H9 (cell line): ENCODE data around the gene CFAP97D2. TPM values are rescaled to one million over a fixed set of nuclear protein-coding genes. Genes with fewer than 3 reads are reported as not detected.

Experiments used
- DNase-seq: peaks from one replicate; pipeline ENCODE4 v3.0.0-alpha.2; 2017
- H2AFZ ChIP-seq: one replicate; pipeline ENCODE4 v1.6.1; 2013; ENCODE audit warnings: mild to moderate bottlenecking, low read length, control low read depth, moderate library complexity
- H2AK5ac ChIP-seq: 2 replicates; pipeline ENCODE4 v1.6.1; 2013; ENCODE audit warnings: low read length, control low read depth, mixed read lengths; ENCODE audit not compliant: insufficient read length
- H2BK120ac ChIP-seq: one replicate; pipeline ENCODE4 v1.6.1; 2013; ENCODE audit warnings: low read depth, mild to moderate bottlenecking, low read length, control low read depth, inconsistent platforms; ENCODE audit not compliant: poor library complexity, severe bottlenecking
- H2BK12ac ChIP-seq: 2 replicates; pipeline ENCODE4 v1.6.1; 2013; ENCODE audit warnings: low read length, control low read depth, mixed read lengths, low read depth; ENCODE audit not compliant: insufficient read length
- H2BK15ac ChIP-seq: 2 replicates; pipeline ENCODE4 v1.6.1; 2013; ENCODE audit warnings: low read depth, low read length, control low read depth
- H2BK20ac ChIP-seq: one replicate; pipeline ENCODE4 v1.6.1; 2013; ENCODE audit warnings: low read depth, mild to moderate bottlenecking, low read length, control low read depth, inconsistent platforms; ENCODE audit not compliant: poor library complexity, severe bottlenecking
- H2BK5ac ChIP-seq: 2 replicates; pipeline ENCODE4 v1.6.1; 2013; ENCODE audit warnings: low read length, control low read depth, mixed read lengths; ENCODE audit not compliant: insufficient read length
- H3K14ac ChIP-seq: 2 replicates; pipeline ENCODE4 v1.6.1; 2013; ENCODE audit warnings: low read length, control low read depth; ENCODE audit not compliant: insufficient read depth
- H3K18ac ChIP-seq: 2 replicates; pipeline ENCODE4 v1.6.1; 2013; ENCODE audit warnings: low read depth, mild to moderate bottlenecking, mixed read lengths, low read length, control low read depth; ENCODE audit not compliant: insufficient read length
- H3K23ac ChIP-seq: 2 replicates; pipeline ENCODE4 v1.6.1; 2013; ENCODE audit warnings: low read length, control low read depth, mixed read lengths, low read depth; ENCODE audit not compliant: insufficient read length
- H3K23me2 ChIP-seq: 2 replicates; pipeline ENCODE4 v1.6.1; 2013; ENCODE audit warnings: low read depth, mild to moderate bottlenecking, mixed read lengths, low read length, control low read depth; ENCODE audit not compliant: insufficient read length, poor library complexity, severe bottlenecking
- H3K27ac ChIP-seq: 2 replicates; pipeline ENCODE4 v1.5.1; 2013; ENCODE audit warnings: low read length, control low read depth, mixed read lengths, low read depth; ENCODE audit not compliant: insufficient read length
- H3K27me3 ChIP-seq: 2 replicates; pipeline ENCODE4 v1.6.1; 2013; ENCODE audit warnings: low read length, control low read depth, inconsistent platforms; ENCODE audit not compliant: insufficient read depth
- H3K4ac ChIP-seq: 2 replicates; pipeline ENCODE4 v1.6.1; 2013; ENCODE audit warnings: low read depth, mild to moderate bottlenecking, control low read depth, inconsistent platforms, low read length, moderate library complexity
- H3K4me1 ChIP-seq: 2 replicates; pipeline ENCODE4 v1.6.1; 2013; ENCODE audit warnings: low read length, control low read depth, inconsistent platforms; ENCODE audit not compliant: insufficient read depth
- H3K4me2 ChIP-seq: 2 replicates; pipeline ENCODE4 v1.6.1; 2013; ENCODE audit warnings: low read length, control low read depth, mixed read lengths; ENCODE audit not compliant: insufficient read length, insufficient read depth
- H3K56ac ChIP-seq: 2 replicates; pipeline ENCODE4 v1.6.1; 2013; ENCODE audit warnings: low read depth, mild to moderate bottlenecking, mixed read lengths, low read length, control low read depth; ENCODE audit not compliant: insufficient read length
- H3K79me1 ChIP-seq: 2 replicates; pipeline ENCODE4 v1.6.1; 2013; ENCODE audit warnings: low read depth, mild to moderate bottlenecking, moderate library complexity, low read length, control low read depth, inconsistent platforms; ENCODE audit not compliant: insufficient read depth, poor library complexity, severe bottlenecking
- H3K79me2 ChIP-seq: 2 replicates; pipeline ENCODE4 v1.6.1; 2013; ENCODE audit warnings: low read length, control low read depth, inconsistent platforms; ENCODE audit not compliant: insufficient read depth
- H3K9ac ChIP-seq: 2 replicates; pipeline ENCODE4 v1.6.1; 2013; ENCODE audit warnings: low read length, control low read depth, mixed read lengths; ENCODE audit not compliant: insufficient read length; ENCODE audit errors: extremely low read depth
- H3K9me3 ChIP-seq: one replicate; pipeline ENCODE4 v1.6.1; 2013; ENCODE audit warnings: low read depth, low read length, inconsistent platforms; ENCODE audit not compliant: control insufficient read depth
- H3T11ph ChIP-seq: one replicate; pipeline ENCODE4 v1.6.1; 2013; ENCODE audit warnings: mild to moderate bottlenecking, low read length, control low read depth, inconsistent platforms
- H4K20me1 ChIP-seq: one replicate; pipeline ENCODE4 v1.6.1; 2013; ENCODE audit not compliant: control insufficient read depth, insufficient read length, insufficient read depth
- H4K5ac ChIP-seq: 2 replicates; pipeline ENCODE4 v1.6.1; 2013; ENCODE audit warnings: low read depth, mild to moderate bottlenecking, mixed read lengths, low read length, control low read depth; ENCODE audit not compliant: insufficient read length
- H4K8ac ChIP-seq: replicated peaks from 2 replicates; pipeline ENCODE4 v1.6.1; 2013; ENCODE audit warnings: low read length, control low read depth, mixed read lengths, low read depth; ENCODE audit not compliant: insufficient read length
- H4K91ac ChIP-seq: 2 replicates; pipeline ENCODE4 v1.6.1; 2013; ENCODE audit warnings: low read depth, mild to moderate bottlenecking, moderate library complexity, mixed read lengths, low read length, control low read depth; ENCODE audit not compliant: insufficient read length
- H3K27ac Mint-ChIP-seq, 3 experiments: 2 replicates in 2 of 3; 3 replicates in 1 of 3; pipeline ENCODE4 v1.8.0; 2020 to 2021; ENCODE audit warnings: mixed read lengths in 3 of 3, mild to moderate bottlenecking in 1 of 3, moderate library complexity in 1 of 3
- H3K27me3 Mint-ChIP-seq: 2 replicates; pipeline ENCODE4 v1.8.0; 2021; ENCODE audit warnings: low read depth, mild to moderate bottlenecking, moderate library complexity, mixed read lengths
- H3K36me3 Mint-ChIP-seq, 3 experiments: 2 replicates in 2 of 3; 3 replicates in 1 of 3; pipeline ENCODE4 v1.8.0; 2020 to 2021; ENCODE audit warnings: low read depth in 3 of 3, mixed read lengths in 3 of 3; ENCODE audit not compliant: insufficient read depth in 1 of 3
- H3K4me1 Mint-ChIP-seq, 2 experiments: 2 replicates each; pipeline ENCODE4 v1.8.0; 2020; ENCODE audit warnings: mixed read lengths in 2 of 2
- H3K4me3 Mint-ChIP-seq, 2 experiments: 2 replicates in 1 of 2; 3 replicates in 1 of 2; pipeline ENCODE4 v1.8.0; 2020 to 2021; ENCODE audit warnings: mild to moderate bottlenecking in 2 of 2, mixed read lengths in 2 of 2, moderate library complexity in 1 of 2
- H3K9me3 Mint-ChIP-seq, 2 experiments: 2 replicates in 1 of 2; 3 replicates in 1 of 2; pipeline ENCODE4 v1.8.0; 2020; ENCODE audit warnings: mild to moderate bottlenecking in 2 of 2, mixed read lengths in 2 of 2, moderate library complexity in 1 of 2
- WGBS: extraction: QIAGEN DNeasy Blood & Tissue Kit; methylation state at CpG from one replicate; pipeline ENCODE4 v1.1.7; 2013; ENCODE audit warnings: missing lambda C conversion rate, low lambda C conversion rate, mixed read lengths; ENCODE audit not compliant: insufficient read length; ENCODE audit errors: extremely low coverage; 5-methylcytosine and 5-hydroxymethylcytosine counted together
- total RNA-seq: library from RNA; stranded (reverse); gene quantifications from 2 replicates; pipeline ENCODE4 v1.2.1, GENCODE V29; 2021
- TF ChIP-seq, protein P1 (sequence below): fragments of 200-600 bp; sonication (generic); conservative IDR thresholded peaks from 3 replicates; pipeline ENCODE4 v1.8.0; 2021; ENCODE audit warnings: antibody characterized with exemption, mild to moderate bottlenecking

The CFAP97D2 gene
- total RNA-seq, 1 experiment from 2014 or later: not detected

DNA sequence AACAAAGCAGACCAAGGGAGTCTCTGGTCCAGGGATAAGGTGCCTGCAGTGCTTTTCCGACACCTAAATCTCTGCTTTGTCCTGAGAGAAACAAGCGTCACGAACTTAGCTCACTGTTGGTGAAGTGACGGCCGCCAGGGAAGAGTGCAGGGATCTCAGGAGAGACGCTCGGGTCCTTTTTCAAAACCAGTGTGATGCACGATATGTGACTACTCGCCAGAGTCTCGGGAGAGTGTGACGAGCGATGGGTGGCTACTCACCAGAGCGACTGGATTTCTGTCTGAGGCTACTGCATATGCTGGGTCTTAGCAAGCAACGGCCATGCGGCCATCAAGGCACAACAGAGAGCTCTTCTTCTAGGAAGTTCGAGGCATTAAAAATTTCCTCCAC lies 16.5 kb upstream of the CFAP97D2 start:
- H3T11ph ChIP-seq: no peak overlapping the region
- TF ChIP-seq, protein P1, sequence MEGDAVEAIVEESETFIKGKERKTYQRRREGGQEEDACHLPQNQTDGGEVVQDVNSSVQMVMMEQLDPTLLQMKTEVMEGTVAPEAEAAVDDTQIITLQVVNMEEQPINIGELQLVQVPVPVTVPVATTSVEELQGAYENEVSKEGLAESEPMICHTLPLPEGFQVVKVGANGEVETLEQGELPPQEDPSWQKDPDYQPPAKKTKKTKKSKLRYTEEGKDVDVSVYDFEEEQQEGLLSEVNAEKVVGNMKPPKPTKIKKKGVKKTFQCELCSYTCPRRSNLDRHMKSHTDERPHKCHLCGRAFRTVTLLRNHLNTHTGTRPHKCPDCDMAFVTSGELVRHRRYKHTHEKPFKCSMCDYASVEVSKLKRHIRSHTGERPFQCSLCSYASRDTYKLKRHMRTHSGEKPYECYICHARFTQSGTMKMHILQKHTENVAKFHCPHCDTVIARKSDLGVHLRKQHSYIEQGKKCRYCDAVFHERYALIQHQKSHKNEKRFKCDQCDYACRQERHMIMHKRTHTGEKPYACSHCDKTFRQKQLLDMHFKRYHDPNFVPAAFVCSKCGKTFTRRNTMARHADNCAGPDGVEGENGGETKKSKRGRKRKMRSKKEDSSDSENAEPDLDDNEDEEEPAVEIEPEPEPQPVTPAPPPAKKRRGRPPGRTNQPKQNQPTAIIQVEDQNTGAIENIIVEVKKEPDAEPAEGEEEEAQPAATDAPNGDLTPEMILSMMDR: no peak
- no peak overlapping the region for H3K4ac ChIP-seq
- H3K79me2 ChIP-seq: no peaks in the 10 kb centered on the region
- no peak overlapping the region for H3K27ac ChIP-seq
- no peaks in the 10 kb centered on the region for H3K27me3 ChIP-seq
- no peak overlapping the region for H3K14ac ChIP-seq
- no peak overlapping the region for H2BK12ac ChIP-seq
- H2AFZ ChIP-seq: no peak overlapping the region
- H3K4me2 ChIP-seq: no peak overlapping the region
- no peaks in the 10 kb centered on the region for H3K4me1 ChIP-seq
- no peak overlapping the region for H2AK5ac ChIP-seq
- no CpG with 5 or more reads among the region's 16 CpGs for WGBS
- H2BK15ac ChIP-seq: no peak overlapping the region
- H4K5ac ChIP-seq: no peak overlapping the region
- H4K20me1 ChIP-seq: no peaks in the 10 kb centered on the region
- H3K18ac ChIP-seq: no peak overlapping the region
- Mint-ChIP-seq H3K9me3 (no peaks in the 10 kb centered on the region), H3K4me1 (peaks cover 0 to 8% of the 10 kb centered on the region in 2 experiments; a peak in 3 of 4 replicates), H3K4me3 (no peak overlapping the region), H3K27me3 (peaks cover 33% of the 10 kb centered on the region), H3K36me3 (no peaks in the 10 kb centered on the region), H3K27ac (no peak overlapping the region; a peak in 1 of 7 replicates)
- no peak overlapping the region for H2BK5ac ChIP-seq
- H3K9ac ChIP-seq: no peak overlapping the region
- no peaks in the 10 kb centered on the region for H3K9me3 ChIP-seq
- H2BK20ac ChIP-seq: no peak overlapping the region
- H2BK120ac ChIP-seq: no peak overlapping the region
- no peaks in the 10 kb centered on the region for H3K79me1 ChIP-seq
- no peak overlapping the region for H3K23ac ChIP-seq
- no peak overlapping the region for H4K91ac ChIP-seq
- H4K8ac ChIP-seq: no peak overlapping the region
- DNase-seq: no peak
- no peaks in the 10 kb centered on the region for H3K23me2 ChIP-seq
- H3K56ac ChIP-seq: no peak overlapping the region
